Choroid plexus epithelial cell (primary cell): ENCODE measurements around the gene ERC2.

Source experiments
- DNase-seq: peaks from one replicate; pipeline ENCODE4 v3.0.0-alpha.2; 2010; ENCODE audit warnings: low read depth
- H3K4me3 ChIP-seq: 2 replicates; pipeline ENCODE4 v1.5.1; 2011; ENCODE audit warnings: low read depth, mild to moderate bottlenecking, control low read depth, low read length, moderate library complexity
- CTCF ChIP-seq: conservative IDR thresholded peaks from 2 replicates; pipeline ENCODE4 v1.5.1; 2011; ENCODE audit warnings: low read depth, mild to moderate bottlenecking, control low read depth, inconsistent platforms, low read length, moderate library complexity

Gene ERC2

DNA sequence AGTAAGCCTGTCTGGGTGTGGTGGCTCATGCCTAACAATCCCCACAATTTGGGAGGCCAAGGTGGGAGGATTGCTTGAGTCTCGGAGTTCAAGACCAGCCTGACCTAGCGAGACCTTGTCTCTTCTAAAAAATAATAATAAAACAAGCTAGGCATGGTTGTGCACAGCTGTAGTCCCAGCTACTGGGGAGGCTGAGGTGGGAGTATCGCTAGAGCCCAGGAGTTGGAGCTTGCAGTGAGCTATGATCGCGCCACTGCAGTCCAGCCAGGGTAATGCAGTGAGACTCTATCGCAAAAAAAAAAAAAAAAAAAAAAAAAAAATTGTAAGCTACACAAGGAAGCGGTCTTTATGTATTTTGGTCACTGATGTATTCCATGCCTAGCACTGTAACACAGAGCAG is 738.7 kb downstream of the ERC2 start:
- no peak overlapping the region for H3K4me3 ChIP-seq
- no peak for TF ChIP-seq CTCF
- no peak for DNase-seq

- no peak for TF ChIP-seq CTCF
- no peak for DNase-seq
- H3K4me3 ChIP-seq = no peak overlapping the region
Measured at GRCh38 chr3:55728461-55729100, 739.7 kb downstream of the ERC2 start.

DNA sequence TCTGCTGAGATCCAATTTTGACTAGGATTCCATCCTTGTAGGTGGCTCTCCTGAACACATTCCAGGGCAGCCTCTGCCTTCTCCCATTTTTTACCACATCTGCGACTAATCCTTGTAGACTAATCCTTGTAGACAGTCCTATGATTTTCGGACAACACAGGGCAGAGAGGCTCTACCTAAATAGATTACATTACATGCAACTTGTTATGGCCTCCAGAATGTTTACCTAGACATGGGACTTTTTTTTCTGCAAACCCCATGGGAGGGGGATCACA is 741.8 kb downstream of the ERC2 start:
- no peak overlapping the region for H3K4me3 ChIP-seq
- TF ChIP-seq CTCF = no peak
- DNase-seq = no peak

DNA sequence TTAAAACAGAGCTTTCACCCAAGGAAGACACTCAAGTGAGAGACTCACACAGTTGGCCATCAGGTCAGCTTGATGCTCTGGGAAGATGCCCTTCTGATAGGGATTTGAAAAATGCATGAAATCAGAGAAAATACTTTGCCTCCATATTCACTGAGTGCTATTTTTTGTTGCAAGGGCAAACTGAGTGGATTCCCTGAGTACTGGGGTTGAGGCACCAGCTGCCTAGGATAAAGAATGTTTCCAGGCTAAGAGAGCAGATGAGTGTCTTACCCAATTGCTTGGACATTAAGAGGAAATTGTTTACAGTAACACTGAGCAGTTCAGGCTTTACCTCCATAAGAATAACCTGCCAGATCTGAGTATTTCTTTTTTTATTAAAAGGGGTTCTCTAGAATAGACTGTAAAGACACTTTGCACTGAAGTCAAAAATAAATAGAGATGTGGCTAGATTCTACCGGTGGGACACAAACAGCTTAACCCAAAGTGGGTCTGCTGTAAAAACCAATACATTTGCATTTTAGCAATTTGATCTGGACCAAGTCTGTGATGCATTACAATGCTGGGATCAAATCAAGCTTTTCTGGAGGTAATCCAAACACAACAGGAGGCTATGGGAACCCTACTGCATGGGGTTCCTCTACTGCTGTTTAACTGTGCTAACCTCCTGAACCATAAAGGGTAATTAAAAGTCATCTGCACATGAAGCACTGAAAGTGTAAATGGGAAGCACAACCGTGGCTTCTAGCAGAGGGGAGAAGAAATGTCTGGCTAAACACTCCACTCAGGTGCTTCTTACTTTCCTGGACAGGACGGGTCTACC is 742.4 kb downstream of the ERC2 start:
- H3K4me3 ChIP-seq = no peak overlapping the region
- no peak for TF ChIP-seq CTCF
- DNase-seq = no peak

- H3K4me3 ChIP-seq = no peak overlapping the region
- no peak for DNase-seq
- TF ChIP-seq CTCF = no peak
Measured at GRCh38 chr3:55724821-55725220, 743.4 kb downstream of the ERC2 start.

GRCh38 chr3:55724407-55724784 is 743.9 kb downstream of the ERC2 start:
- DNase-seq = no peak
- no peak for TF ChIP-seq CTCF
- no peak overlapping the region for H3K4me3 ChIP-seq
